Measurements from ENCODE around the gene PMS2.
"Not testable (repeated sequence)": the region's sequence is repeated elsewhere in the genome, so short reads cannot be mapped to it uniquely, and the experiment has no call there.

PMS2 gene

DNA sequence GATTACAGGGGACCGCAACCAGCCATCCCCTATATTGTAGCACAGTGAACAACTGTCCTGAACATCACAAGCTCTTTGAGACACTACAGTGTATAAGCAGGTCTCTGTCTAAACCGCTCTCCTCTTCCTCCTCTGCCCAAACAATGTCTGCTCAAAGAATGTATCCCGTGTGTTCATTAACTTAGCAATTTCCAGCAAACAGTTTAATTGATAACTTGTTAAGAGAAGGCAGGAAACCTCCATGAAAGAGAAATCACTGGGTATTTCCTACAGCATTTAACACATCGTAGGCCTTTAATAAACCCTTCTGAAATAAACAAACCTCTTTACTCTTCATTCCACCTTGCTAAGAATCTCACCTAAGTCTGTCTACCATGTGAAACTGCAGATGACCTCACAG is 1.5 kb downstream of the PMS2 start:
- Histone ChIP-seq H3K9me3 (ENCODE audit: low read length) (no peaks in the 10 kb centered on the region), H3K4me3 (ENCODE audit: low read length) (no peak overlapping the region), H3K36me3 (ENCODE audit: insufficient read depth, low read length) (peaks cover 21% of the 10 kb centered on the region), H3K4me1 (ENCODE audit: insufficient read depth, low read length) (peaks cover 9% of the 10 kb centered on the region), H2AFZ (ENCODE audit: low read depth, low read length) (no peak overlapping the region), H3K27me3 (ENCODE audit: insufficient read depth, low read length) (no peaks in the 10 kb centered on the region)

DNA sequence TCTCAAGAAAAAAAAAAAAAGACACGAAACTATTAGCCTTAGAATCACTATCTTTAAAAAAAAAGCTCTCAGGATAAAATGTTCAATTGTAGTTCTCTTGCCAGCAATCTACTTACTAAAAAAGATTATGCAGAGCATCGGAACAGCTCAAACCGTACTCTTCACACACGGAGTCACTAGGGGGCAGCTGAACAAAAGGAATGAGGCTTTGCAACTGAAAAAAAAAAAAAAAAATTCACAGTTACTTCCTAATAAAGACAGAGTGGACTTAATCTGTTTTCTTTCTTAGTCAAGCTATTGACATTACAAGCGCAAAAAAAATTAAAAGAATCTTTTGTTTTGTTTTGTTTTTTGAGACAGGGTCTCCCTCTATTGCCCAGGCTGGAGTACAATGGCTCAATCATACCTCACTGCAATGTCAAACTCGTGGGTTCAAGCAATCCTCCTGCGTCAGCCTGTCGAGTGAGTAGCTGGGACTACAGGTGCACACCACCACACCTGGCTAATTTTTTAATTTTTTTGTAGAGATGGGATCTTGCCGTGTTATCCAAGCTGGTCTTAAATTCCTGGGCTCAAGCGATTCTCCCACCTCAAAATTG is 11.5 kb downstream of the PMS2 start:
- Histone ChIP-seq H2AFZ (ENCODE audit: low read depth, low read length) (no peak overlapping the region), H3K4me1 (ENCODE audit: insufficient read depth, low read length) (no peaks in the 10 kb centered on the region), H3K36me3 (ENCODE audit: insufficient read depth, low read length) (peaks cover 56% of the 10 kb centered on the region), H3K4me3 (ENCODE audit: low read length) (no peak overlapping the region), H3K27me3 (ENCODE audit: insufficient read depth, low read length) (no peaks in the 10 kb centered on the region), H3K9me3 (ENCODE audit: low read length) (no peaks in the 10 kb centered on the region)

DNA sequence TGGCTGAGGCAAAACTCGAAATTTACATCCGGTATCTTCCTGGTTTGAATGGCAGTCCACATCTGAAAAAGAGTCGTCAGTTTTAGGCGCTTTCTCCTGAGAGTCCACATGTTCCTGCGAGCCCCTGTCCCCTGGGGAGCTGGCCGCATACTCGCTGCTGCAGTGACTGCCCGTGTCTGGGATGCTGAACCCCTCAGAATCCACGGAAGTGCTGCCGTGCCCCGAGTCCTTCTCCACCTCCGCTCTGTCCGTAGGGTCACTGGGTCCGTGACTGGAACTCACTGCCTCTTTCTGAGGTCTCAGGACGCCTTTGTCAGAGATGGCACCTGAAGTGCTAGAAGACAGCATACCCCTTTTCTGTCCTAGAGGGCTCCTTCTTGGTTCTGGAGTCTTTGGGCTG is 21.8 kb downstream of the PMS2 start:
- H3K4me3 ChIP-seq (ENCODE audit: low read length); H2AFZ ChIP-seq (ENCODE audit: low read depth, low read length); H3K27me3 ChIP-seq (ENCODE audit: insufficient read depth, low read length); H3K4me1 ChIP-seq (ENCODE audit: insufficient read depth, low read length); H3K9me3 ChIP-seq (ENCODE audit: low read length): not testable (repeated sequence)
- peaks cover 32% of the 10 kb centered on the region for H3K36me3 ChIP-seq (ENCODE audit: insufficient read depth, low read length)

DNA sequence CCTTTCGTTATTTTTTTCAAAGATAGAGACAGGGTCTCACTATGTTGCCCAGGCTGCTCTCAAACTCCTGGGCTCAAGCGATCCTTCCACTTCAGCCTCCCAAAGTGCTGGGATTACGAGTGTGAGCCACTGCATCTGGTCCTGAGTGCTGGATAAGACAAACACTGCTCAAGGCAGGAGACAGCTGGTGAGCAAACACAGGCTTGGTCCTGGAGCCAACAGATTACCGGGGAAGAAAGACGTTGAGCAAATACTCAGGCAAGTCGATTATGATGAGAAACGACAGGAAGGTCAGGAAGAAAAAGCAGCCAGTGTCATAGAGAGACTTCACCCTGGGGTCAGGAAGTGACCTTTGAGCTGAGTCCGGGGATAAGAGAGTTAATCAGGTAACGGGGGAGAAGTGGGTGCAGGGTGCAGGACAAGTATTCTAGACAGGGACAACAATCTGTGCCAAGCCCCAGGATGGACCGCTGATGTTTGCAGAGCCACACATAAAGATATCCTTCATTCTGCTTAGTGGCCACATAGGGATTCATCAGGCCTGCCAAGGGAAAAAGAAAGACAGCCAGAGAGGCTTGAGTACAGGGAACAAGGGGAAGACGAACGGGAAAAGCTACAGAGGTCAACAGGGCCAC is 29.1 kb downstream of the PMS2 start:
- H3K9me3 ChIP-seq (ENCODE audit: low read length); H2AFZ ChIP-seq (ENCODE audit: low read depth, low read length); H3K27me3 ChIP-seq (ENCODE audit: insufficient read depth, low read length); H3K4me3 ChIP-seq (ENCODE audit: low read length); H3K4me1 ChIP-seq (ENCODE audit: insufficient read depth, low read length): not testable (repeated sequence)
- H3K36me3 ChIP-seq (ENCODE audit: insufficient read depth, low read length) = peaks cover 11% of the 10 kb centered on the region

GRCh38 chr7:5973580-5973979 is 35.3 kb downstream of the PMS2 start:
- not testable (repeated sequence) for H3K4me3 ChIP-seq (ENCODE audit: low read length); H3K4me1 ChIP-seq (ENCODE audit: insufficient read depth, low read length); H3K9me3 ChIP-seq (ENCODE audit: low read length); H2AFZ ChIP-seq (ENCODE audit: low read depth, low read length); H3K36me3 ChIP-seq (ENCODE audit: insufficient read depth, low read length); H3K27me3 ChIP-seq (ENCODE audit: insufficient read depth, low read length)

GRCh38 chr7:5970347-5970911 is 38.4 kb downstream of the PMS2 start, which contains the start of gene RSPH10B:
TSS of gene RSPH10B (minus strand) at chr7:5970689. CDS start at chr7:5967116, 3,573 bp downstream.
- not testable (repeated sequence) for H3K4me1 ChIP-seq (ENCODE audit: insufficient read depth, low read length); H2AFZ ChIP-seq (ENCODE audit: low read depth, low read length); H3K36me3 ChIP-seq (ENCODE audit: insufficient read depth, low read length); H3K27me3 ChIP-seq (ENCODE audit: insufficient read depth, low read length); H3K4me3 ChIP-seq (ENCODE audit: low read length); H3K9me3 ChIP-seq (ENCODE audit: low read length)

GRCh38 chr7:5963810-5964209 is 45.0 kb downstream of the PMS2 start:
- not testable (repeated sequence) for H3K27me3 ChIP-seq (ENCODE audit: insufficient read depth, low read length); H3K9me3 ChIP-seq (ENCODE audit: low read length); H3K4me3 ChIP-seq (ENCODE audit: low read length); H2AFZ ChIP-seq (ENCODE audit: low read depth, low read length); H3K4me1 ChIP-seq (ENCODE audit: insufficient read depth, low read length); H3K36me3 ChIP-seq (ENCODE audit: insufficient read depth, low read length)

DNA sequence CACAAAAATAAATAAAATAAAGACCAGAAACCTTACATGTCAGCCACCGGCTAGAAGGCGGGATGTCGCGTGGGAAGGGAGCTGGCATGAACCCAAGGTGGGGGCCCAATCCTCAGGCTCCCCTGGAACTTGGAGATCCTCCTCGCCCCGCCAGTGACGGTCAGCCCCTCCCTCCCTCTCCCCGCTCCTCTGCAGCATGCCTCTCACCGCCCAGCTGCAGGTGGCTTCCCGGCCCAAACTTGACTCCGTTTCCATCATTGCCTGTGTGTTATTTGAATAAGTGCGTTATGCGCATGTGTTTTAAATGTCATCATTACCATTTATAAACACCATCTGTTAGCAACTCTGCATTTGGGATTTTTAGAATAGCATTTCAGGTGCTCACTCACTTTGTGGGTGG is 45.6 kb downstream of the PMS2 start:
- not testable (repeated sequence) for H3K36me3 ChIP-seq (ENCODE audit: insufficient read depth, low read length); H3K4me1 ChIP-seq (ENCODE audit: insufficient read depth, low read length); H2AFZ ChIP-seq (ENCODE audit: low read depth, low read length); H3K9me3 ChIP-seq (ENCODE audit: low read length); H3K27me3 ChIP-seq (ENCODE audit: insufficient read depth, low read length); H3K4me3 ChIP-seq (ENCODE audit: low read length)

DNA sequence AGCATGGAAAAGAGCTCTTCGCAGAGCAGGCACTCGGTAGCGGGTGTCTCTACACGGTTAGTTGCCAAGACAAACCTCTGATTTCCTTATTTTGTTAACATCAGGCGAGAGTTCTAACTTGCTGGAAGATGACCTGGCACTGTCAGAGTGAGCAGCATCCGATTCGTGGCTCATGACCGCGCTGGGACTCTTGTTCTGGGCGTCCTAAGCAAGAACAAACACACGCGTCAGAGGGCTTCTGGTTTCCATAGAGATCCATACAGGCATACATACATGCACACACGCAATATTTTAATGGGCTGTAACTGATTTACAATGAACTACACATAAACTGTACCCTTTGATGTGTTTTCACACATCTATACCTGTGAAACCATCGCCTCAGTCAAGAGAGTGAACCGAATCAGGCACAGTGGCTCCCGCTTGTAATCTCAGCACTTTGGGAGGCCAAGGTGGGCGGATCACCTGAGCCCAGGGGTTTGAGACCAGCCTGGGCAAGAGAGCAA is 73.9 kb downstream of the PMS2 start:
- not testable (repeated sequence) for H3K27me3 ChIP-seq (ENCODE audit: insufficient read depth, low read length); H3K4me3 ChIP-seq (ENCODE audit: low read length); H3K36me3 ChIP-seq (ENCODE audit: insufficient read depth, low read length); H3K4me1 ChIP-seq (ENCODE audit: insufficient read depth, low read length); H3K9me3 ChIP-seq (ENCODE audit: low read length); H2AFZ ChIP-seq (ENCODE audit: low read depth, low read length)

DNA sequence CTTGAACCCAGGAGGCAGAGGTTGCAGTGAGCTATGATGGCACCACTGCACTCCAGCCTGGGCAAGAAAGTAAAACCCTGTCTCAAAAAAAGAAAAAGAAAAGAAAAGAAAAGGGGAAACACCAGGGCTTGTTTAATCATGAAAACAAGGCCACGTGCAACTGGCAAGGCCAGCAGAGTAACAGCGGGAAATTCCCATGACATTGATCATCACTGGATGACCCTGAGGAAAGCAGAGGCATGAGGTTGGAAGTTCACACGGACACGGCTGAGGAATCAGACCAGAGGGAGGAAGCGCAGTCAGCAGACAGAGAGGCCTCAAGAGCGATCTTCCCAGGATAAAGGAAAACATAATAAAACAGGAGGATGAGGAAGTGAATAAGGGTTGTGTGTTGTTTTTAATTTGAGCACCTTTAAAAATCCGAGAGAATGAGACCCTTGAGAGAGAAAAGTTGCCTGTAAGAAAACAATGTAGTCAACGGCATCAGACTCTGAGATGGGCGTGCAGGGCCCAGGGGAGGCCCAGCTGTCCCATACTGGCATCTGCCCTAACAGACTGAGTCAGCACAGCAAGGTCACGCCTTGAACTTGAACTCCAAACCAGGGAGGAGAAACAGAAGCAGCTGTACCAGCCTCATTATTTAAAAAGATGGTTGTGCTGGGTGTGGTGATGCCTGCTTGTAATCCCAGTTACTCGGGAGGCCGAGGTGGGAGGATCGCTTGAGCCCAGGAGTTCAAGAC is 76.8 kb downstream of the PMS2 start:
- not testable (repeated sequence) for H2AFZ ChIP-seq (ENCODE audit: low read depth, low read length); H3K9me3 ChIP-seq (ENCODE audit: low read length); H3K27me3 ChIP-seq (ENCODE audit: insufficient read depth, low read length); H3K36me3 ChIP-seq (ENCODE audit: insufficient read depth, low read length); H3K4me3 ChIP-seq (ENCODE audit: low read length); H3K4me1 ChIP-seq (ENCODE audit: insufficient read depth, low read length)

GRCh38 chr7:5931250-5931649 is 77.6 kb downstream of the PMS2 start:
- not testable (repeated sequence) for H3K4me1 ChIP-seq (ENCODE audit: insufficient read depth, low read length); H3K4me3 ChIP-seq (ENCODE audit: low read length); H2AFZ ChIP-seq (ENCODE audit: low read depth, low read length); H3K9me3 ChIP-seq (ENCODE audit: low read length); H3K36me3 ChIP-seq (ENCODE audit: insufficient read depth, low read length); H3K27me3 ChIP-seq (ENCODE audit: insufficient read depth, low read length)

GRCh38 chr7:5930290-5930689 is 78.6 kb downstream of the PMS2 start:
- not testable (repeated sequence) for H3K36me3 ChIP-seq (ENCODE audit: insufficient read depth, low read length); H2AFZ ChIP-seq (ENCODE audit: low read depth, low read length); H3K27me3 ChIP-seq (ENCODE audit: insufficient read depth, low read length); H3K9me3 ChIP-seq (ENCODE audit: low read length); H3K4me1 ChIP-seq (ENCODE audit: insufficient read depth, low read length); H3K4me3 ChIP-seq (ENCODE audit: low read length)

DNA sequence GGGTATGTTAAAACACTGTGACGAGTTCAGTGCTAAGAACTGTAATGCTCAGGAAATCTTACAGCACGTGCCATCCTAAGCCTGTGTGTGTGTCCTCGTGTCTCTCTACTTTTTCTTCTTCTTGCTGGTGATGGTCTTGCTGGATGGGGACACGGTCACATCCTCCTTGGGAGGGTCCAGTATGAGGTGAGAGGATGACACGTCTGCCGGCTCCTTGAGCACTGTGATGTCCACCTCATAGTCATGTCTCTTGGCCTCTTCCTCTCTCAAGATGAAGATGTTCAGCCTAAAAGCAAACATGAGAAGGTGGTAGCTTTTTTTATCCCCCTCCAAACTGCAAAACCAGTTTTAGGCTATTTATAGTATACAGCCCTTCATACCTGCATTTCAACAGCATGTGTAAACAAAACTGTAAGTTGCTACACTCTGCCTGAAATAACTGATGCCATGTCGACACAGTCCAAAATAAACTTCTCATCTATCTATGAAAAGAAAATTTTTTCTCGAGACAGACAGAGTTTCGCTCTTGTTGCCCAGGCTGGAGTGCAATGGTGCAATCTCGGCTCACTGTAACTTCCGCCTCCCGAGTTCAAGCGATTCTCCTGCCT is 82.5 kb downstream of the PMS2 start:
- H3K9me3 ChIP-seq (ENCODE audit: low read length); H2AFZ ChIP-seq (ENCODE audit: low read depth, low read length); H3K4me3 ChIP-seq (ENCODE audit: low read length); H3K36me3 ChIP-seq (ENCODE audit: insufficient read depth, low read length); H3K4me1 ChIP-seq (ENCODE audit: insufficient read depth, low read length); H3K27me3 ChIP-seq (ENCODE audit: insufficient read depth, low read length): not testable (repeated sequence)

Data from neuron (in vitro differentiated cells).